ENCODE measurements around the gene CDKAL1.

DNA sequence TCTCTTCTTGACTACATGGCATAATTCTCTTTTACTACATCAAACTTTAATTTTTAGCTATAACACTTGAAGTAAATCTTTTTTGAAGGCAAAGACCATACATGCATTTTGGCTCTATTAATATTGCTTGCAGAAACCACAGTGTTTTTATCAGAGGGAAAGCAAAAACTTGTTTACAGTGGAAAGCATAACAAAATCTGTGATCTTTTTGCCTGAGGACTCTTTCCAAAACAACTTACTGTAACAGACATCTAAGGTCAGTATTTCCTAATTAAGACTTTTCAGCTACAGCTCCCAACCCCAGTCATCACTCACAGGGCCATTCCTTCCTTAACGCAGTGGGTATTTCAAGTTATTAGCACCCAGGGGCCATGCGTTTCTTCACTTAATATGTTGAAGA lies 274.7 kb downstream of the CDKAL1 start:
- TF ChIP-seq, protein P1, sequence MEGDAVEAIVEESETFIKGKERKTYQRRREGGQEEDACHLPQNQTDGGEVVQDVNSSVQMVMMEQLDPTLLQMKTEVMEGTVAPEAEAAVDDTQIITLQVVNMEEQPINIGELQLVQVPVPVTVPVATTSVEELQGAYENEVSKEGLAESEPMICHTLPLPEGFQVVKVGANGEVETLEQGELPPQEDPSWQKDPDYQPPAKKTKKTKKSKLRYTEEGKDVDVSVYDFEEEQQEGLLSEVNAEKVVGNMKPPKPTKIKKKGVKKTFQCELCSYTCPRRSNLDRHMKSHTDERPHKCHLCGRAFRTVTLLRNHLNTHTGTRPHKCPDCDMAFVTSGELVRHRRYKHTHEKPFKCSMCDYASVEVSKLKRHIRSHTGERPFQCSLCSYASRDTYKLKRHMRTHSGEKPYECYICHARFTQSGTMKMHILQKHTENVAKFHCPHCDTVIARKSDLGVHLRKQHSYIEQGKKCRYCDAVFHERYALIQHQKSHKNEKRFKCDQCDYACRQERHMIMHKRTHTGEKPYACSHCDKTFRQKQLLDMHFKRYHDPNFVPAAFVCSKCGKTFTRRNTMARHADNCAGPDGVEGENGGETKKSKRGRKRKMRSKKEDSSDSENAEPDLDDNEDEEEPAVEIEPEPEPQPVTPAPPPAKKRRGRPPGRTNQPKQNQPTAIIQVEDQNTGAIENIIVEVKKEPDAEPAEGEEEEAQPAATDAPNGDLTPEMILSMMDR (IDR thresholded peaks at IDR 0.05): no peak
- TF ChIP-seq, protein P2, sequence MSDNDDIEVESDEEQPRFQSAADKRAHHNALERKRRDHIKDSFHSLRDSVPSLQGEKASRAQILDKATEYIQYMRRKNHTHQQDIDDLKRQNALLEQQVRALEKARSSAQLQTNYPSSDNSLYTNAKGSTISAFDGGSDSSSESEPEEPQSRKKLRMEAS (IDR thresholded peaks at IDR 0.05): no peak
- no peak for TF ChIP-seq RAD21 (conservative IDR thresholded peaks at IDR 0.05 in 1 of 2, IDR thresholded peaks at IDR 0.05 in 1 of 2)
